Hepatocyte (in vitro differentiated cells): ENCODE measurements around the gene SERPINE2. TPM values are rescaled to one million over a fixed set of nuclear protein-coding genes. Genes with fewer than 3 reads are reported as not detected.

Experiments
- DNase-seq: peaks from one replicate; pipeline ENCODE4 v3.0.0-alpha.2; 2016; ENCODE audit warnings: low spot score
- H2AFZ ChIP-seq: fragments of 200-600 bp; sonication (generic); 2 replicates; pipeline ENCODE4 v1.6.0; 2016; ENCODE audit warnings: antibody characterized with exemption, mild to moderate bottlenecking
- H3K27ac ChIP-seq: fragments of 200-600 bp; sonication (generic); 2 replicates; pipeline ENCODE4 v1.5.1; 2016; ENCODE audit warnings: mild to moderate bottlenecking
- H3K27me3 ChIP-seq: fragments of 200-600 bp; sonication (generic); 2 replicates; pipeline ENCODE4 v1.6.1; 2016
- H3K36me3 ChIP-seq: fragments of 200-600 bp; sonication (generic); replicated peaks from 2 replicates; pipeline ENCODE4 v1.5.1; 2016; ENCODE audit warnings: low read depth; ENCODE audit not compliant: insufficient read depth
- H3K4me1 ChIP-seq: fragments of 200-600 bp; sonication (generic); 2 replicates; pipeline ENCODE4 v1.5.1; 2016; ENCODE audit warnings: mild to moderate bottlenecking, moderate library complexity; ENCODE audit not compliant: insufficient read depth
- H3K4me2 ChIP-seq: fragments of 200-600 bp; sonication (generic); 2 replicates; pipeline ENCODE4 v1.6.0; 2016
- H3K4me3 ChIP-seq: fragments of 200-600 bp; sonication (generic); 2 replicates; pipeline ENCODE4 v1.5.1; 2016; ENCODE audit warnings: mild to moderate bottlenecking
- H3K79me2 ChIP-seq: fragments of 200-600 bp; sonication (generic); 2 replicates; pipeline ENCODE4 v1.6.0; 2017; ENCODE audit warnings: mild to moderate bottlenecking
- H3K9me2 ChIP-seq: fragments of 200-600 bp; sonication (generic); replicated peaks from 2 replicates; pipeline ENCODE4 v1.6.0; 2017; ENCODE audit warnings: mild to moderate bottlenecking; ENCODE audit not compliant: insufficient read depth
- H3K9me3 ChIP-seq: fragments of 200-600 bp; sonication (generic); 2 replicates; pipeline ENCODE4 v1.5.1; 2016; ENCODE audit warnings: low read depth, mild to moderate bottlenecking
- H4K20me1 ChIP-seq: fragments of 200-600 bp; sonication (generic); 2 replicates; pipeline ENCODE4 v1.6.0; 2016; ENCODE audit warnings: mild to moderate bottlenecking; ENCODE audit not compliant: insufficient read depth, poor library complexity, severe bottlenecking
- CTCF ChIP-seq: fragments of 200-600 bp; sonication (generic); IDR thresholded peaks from 2 replicates; pipeline ENCODE4 v1.5.1; 2016; ENCODE audit warnings: antibody characterized with exemption, mild to moderate bottlenecking; ENCODE audit not compliant: poor library complexity
- EZH2 ChIP-seq: fragments of 200-600 bp; sonication (generic); IDR thresholded peaks from 2 replicates; pipeline ENCODE4 v1.6.1; 2016; ENCODE audit warnings: antibody characterized with exemption, mild to moderate bottlenecking, borderline replicate concordance
- EZH2phosphoT487 ChIP-seq: fragments of 200-600 bp; sonication (generic); IDR thresholded peaks from one replicate; pipeline ENCODE4 v1.6.1; 2018; ENCODE audit warnings: antibody characterized with exemption, mild to moderate bottlenecking, low read depth, moderate library complexity; ENCODE audit not compliant: unreplicated experiment, severe bottlenecking
- WGBS: methylation state at CpG from one replicate; pipeline ENCODE4 v1.1.6; 2016; ENCODE audit warnings: low lambda C conversion rate; ENCODE audit errors: missing lambda C conversion rate; 5-methylcytosine and 5-hydroxymethylcytosine counted together
- polyA plus RNA-seq: library from polyadenylated mRNA; unstranded; fragments of >200 nt; fragmentation: Nextera tagmentation; extraction: Ambion mirVana; gene quantifications from 2 replicates; pipeline ENCODE4 v1.2.1, GENCODE V29; 2016
- total RNA-seq: library from RNA; depleted of rRNA; stranded (reverse); fragments of >200 nt; gene quantifications from 2 replicates; pipeline ENCODE4 v1.2.3, GENCODE V29; 2014

The SERPINE2 gene
- total and polyA plus RNA-seq, 2 experiments from 2014 or later, result 186 to 427 TPM

DNA sequence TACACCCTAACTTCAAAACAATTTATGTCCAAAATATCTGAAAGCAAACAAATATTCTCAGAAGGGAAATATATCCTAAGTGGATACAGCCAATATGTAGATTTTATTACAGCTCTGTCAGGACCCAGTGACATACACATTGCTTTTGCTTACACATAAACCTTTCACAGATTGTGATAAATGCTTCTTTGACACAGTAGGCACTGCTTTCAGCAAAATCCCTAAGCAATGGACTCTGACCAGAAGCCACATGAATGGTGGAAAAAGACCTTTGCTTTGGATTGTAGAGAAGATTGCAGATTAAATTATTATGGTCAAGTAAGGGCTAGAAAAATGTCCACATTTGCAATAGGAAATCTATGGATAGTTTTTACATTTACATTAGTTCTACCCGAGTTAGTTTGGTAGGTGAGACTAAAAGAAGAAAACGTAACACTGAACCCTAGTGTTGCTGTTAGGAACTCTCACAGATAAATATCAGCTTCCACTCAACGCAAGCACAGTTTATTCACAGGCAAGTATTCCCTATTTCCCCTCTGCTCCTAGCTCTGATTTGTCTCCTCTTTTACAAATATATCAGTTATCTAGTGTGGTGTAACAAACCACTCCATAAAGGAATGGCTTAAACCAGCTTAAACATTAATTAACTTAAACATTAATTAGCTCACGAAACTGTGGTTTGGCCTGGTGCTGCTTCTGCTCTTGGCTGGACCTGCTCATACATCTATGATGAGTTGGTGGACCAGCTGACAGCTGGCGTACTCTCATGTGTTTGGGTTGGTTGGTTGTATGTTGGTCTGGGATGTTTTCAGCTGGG is 23.6 kb upstream of the SERPINE2 start:
- H3K27ac ChIP-seq, result no peak overlapping the region
- no peaks in the 10 kb centered on the region for H3K79me2 ChIP-seq
- H3K4me1 ChIP-seq, result peaks cover 3% of the 10 kb centered on the region
- 62% methylated on average over 5 of the region's 5 CpGs for WGBS
- no peak overlapping the region for H3K4me2 ChIP-seq
- no peak for TF ChIP-seq EZH2
- TF ChIP-seq CTCF, result peak; percentile 23
- no peak overlapping the region for H2AFZ ChIP-seq
- no peak overlapping the region for H3K4me3 ChIP-seq
- no peaks in the 10 kb centered on the region for H3K36me3 ChIP-seq
- H4K20me1 ChIP-seq, result no peaks in the 10 kb centered on the region
- no peaks in the 10 kb centered on the region for H3K9me2 ChIP-seq
- H3K27me3 ChIP-seq, result no peaks in the 10 kb centered on the region
- no peaks in the 10 kb centered on the region for H3K9me3 ChIP-seq
- no peak for DNase-seq

- no peak overlapping the region for H3K4me2 ChIP-seq
- TF ChIP-seq EZH2, result no peak
- TF ChIP-seq CTCF, result no peak
- no peak for TF ChIP-seq EZH2phosphoT487
- H3K9me3 ChIP-seq, result no peaks in the 10 kb centered on the region
- no peak for DNase-seq
- H3K4me3 ChIP-seq, result no peak overlapping the region
- H3K27ac ChIP-seq, result no peak overlapping the region
- H3K9me2 ChIP-seq, result no peaks in the 10 kb centered on the region
- no peak overlapping the region for H2AFZ ChIP-seq
- H4K20me1 ChIP-seq, result no peaks in the 10 kb centered on the region
- H3K79me2 ChIP-seq, result no peaks in the 10 kb centered on the region
- peaks cover 3% of the 10 kb centered on the region for H3K4me1 ChIP-seq
- no peaks in the 10 kb centered on the region for H3K36me3 ChIP-seq
- 96% methylated on average over 2 of the region's 2 CpGs for WGBS
- H3K27me3 ChIP-seq, result no peaks in the 10 kb centered on the region
Measured at GRCh38 chr2:224060783-224061482, 21.8 kb upstream of the SERPINE2 start.

DNA sequence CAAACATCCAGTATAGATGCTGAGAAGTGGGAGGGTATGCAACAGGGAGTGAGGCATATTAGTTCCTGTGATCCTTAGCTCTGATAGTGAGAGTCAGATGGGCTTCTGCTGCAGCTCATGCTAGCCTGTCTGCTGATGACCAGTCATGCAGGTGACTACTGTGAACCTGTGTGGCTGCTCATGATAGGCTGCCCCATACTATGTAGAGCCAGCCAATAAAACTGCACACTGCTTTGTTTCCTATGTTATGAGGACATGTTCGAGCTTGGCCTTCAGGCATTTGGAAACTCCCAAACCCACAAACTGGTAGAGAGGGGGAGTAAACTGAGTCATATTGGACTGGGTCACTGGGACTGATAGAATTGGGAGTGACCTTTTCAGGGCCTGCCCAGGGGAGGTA is 20.1 kb upstream of the SERPINE2 start:
- WGBS, result 93% methylated on average over 1 of the region's 1 CpG
- Histone ChIP-seq H2AFZ (no peak overlapping the region), H3K4me2 (no peak overlapping the region), H4K20me1 (no peaks in the 10 kb centered on the region), H3K36me3 (no peaks in the 10 kb centered on the region), H3K9me2 (no peaks in the 10 kb centered on the region), H3K4me1 (peaks cover 3% of the 10 kb centered on the region), H3K27ac (no peak overlapping the region), H3K9me3 (no peaks in the 10 kb centered on the region), H3K4me3 (no peak overlapping the region), H3K79me2 (no peaks in the 10 kb centered on the region), H3K27me3 (no peaks in the 10 kb centered on the region)
- TF ChIP-seq EZH2phosphoT487 (no peak), EZH2 (no peak), CTCF (no peak)
- DNase-seq, result no peak
